ENCODE data around the gene TEP1.

- TF ChIP-seq EZH2phosphoT487 (IDR thresholded peaks at IDR 0.05; ENCODE audit: low read depth): no peak
- no peak for TF ChIP-seq CTCF (IDR thresholded peaks at IDR 0.05; ENCODE audit: low read depth, low read length)
These were observed 84.6 kb downstream of the TEP1 start for GRCh38 chr14:20328705-20329104.

Measured in OCI-LY3 (cell line).